ENCODE measurements around the gene ST6GAL1. TPM values are rescaled to one million over a fixed set of nuclear protein-coding genes. Genes with fewer than 3 reads are reported as not detected.

ST6GAL1 gene
- total RNA-seq, 1 donor from 2014 or later: 84.3 TPM

DNA sequence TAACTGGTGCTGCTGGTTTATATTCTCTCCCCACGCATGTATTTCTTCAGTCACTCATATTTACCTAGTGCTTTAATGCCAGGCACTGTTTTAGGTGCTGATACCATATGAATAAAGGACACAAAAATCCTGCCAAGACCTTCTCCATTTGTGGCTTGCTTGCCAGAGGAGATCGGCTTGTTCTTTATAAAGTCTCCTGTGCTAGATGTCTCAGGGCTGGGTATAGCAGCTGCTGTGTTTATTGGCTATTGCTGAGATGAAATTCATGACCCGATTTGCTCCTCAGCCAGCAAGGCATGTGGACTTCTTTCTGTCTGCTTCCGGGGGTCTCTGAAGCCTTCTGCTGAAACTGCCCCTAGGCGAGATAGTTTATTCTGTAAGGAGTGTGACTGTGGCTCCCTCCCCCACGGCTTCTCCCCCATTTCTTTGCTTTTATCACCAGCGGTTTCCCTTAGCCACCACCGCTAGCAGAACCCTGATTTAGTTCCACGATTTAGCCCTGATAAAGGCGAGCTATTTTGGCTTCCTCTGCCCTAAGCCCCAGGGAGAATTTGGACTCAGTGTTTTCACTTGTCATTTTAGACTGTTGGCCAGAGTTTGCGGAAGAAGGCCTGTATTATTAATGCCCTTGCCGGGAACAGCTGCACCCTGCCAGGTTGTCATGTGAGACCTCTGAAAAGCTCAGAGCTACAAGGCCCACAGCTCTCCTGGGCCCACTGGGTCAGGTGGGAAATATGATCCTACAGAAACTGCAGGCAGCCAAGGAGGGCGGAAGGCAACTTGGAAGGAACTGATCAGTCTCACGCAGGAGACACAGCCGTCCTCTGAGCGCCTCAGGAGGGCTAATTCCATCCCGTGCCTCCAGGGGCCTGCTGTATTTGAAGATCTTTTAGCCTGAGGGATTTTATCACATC, 46.8 kb downstream of the ST6GAL1 start:
- peak overlapping the region; percentile 97 for H3K27ac ChIP-seq (replicated peaks)
- intact Hi-C loops (cut with micrococcal nuclease): loop anchor here (5.0 kb wide), 1 partner anchor 45 kb away; the partner anchor contains the start of gene ST6GAL1
- peaks cover 91% of the 10 kb centered on the region for H3K4me1 ChIP-seq
- H3K27me3 ChIP-seq (ENCODE audit: low read depth): no peaks in the 10 kb centered on the region
- DNase-seq: peak; percentile 69
- H3K36me3 ChIP-seq: peaks cover 17% of the 10 kb centered on the region
- peak; percentile 31 for TF ChIP-seq CTCF (IDR thresholded peaks at IDR 0.05; ENCODE audit: borderline replicate concordance)
- no peaks in the 10 kb centered on the region for H3K9me3 ChIP-seq (replicated peaks)
- peak overlapping the region; percentile 51 for H3K4me3 ChIP-seq

DNA sequence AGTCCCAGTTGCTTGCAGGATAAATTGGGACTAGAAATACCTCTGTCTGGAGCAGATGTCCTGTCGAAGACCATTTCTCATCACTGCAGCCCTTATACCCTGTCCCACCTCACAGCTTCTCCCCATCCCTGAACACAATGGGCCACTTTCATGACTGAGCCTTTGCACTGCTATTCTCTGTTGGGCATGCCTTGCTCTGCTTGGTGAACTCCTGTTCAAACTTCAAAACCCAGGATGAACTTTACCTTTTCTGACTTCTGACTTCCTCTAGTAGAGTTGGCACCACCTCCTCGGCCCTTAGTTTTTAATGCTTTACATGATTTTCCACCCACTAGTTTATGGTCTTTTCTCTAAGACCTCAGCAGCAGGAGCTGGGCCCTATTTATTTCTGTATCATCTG, 48.4 kb downstream of the ST6GAL1 start:
- intact Hi-C loops (cut with micrococcal nuclease): loop anchor here (5.0 kb wide), 1 partner anchor 46 kb away; the partner anchor contains the start of gene ST6GAL1
- Histone ChIP-seq H3K4me1 (peaks cover 86% of the 10 kb centered on the region), H3K27ac (replicated peaks) (peak overlapping the region; percentile 97)

GRCh38 chr3:186979852-186980251, 49.5 kb downstream of the ST6GAL1 start:
- H3K4me3 ChIP-seq: no peak overlapping the region
- intact Hi-C loops (cut with micrococcal nuclease): loop anchor here (5.0 kb wide), 1 partner anchor 48 kb away; the partner anchor contains the start of gene ST6GAL1
- no peaks in the 10 kb centered on the region for H3K27me3 ChIP-seq (ENCODE audit: low read depth)
- no peak for DNase-seq
- H3K36me3 ChIP-seq: no peaks in the 10 kb centered on the region
- peaks cover 84% of the 10 kb centered on the region for H3K4me1 ChIP-seq
- H3K9me3 ChIP-seq (replicated peaks): no peaks in the 10 kb centered on the region
- TF ChIP-seq CTCF (IDR thresholded peaks at IDR 0.05; ENCODE audit: borderline replicate concordance): no peak
- H3K27ac ChIP-seq (replicated peaks): no peak overlapping the region

More for the DNA sequence above, 48.4 kb downstream of the ST6GAL1 start:
- H3K27me3 ChIP-seq (ENCODE audit: low read depth): no peaks in the 10 kb centered on the region
- H3K4me3 ChIP-seq: no peak overlapping the region
- TF ChIP-seq CTCF (IDR thresholded peaks at IDR 0.05; ENCODE audit: borderline replicate concordance): no peak
- no peaks in the 10 kb centered on the region for H3K9me3 ChIP-seq (replicated peaks)
- peaks cover 4% of the 10 kb centered on the region for H3K36me3 ChIP-seq
- no peak for DNase-seq

DNA sequence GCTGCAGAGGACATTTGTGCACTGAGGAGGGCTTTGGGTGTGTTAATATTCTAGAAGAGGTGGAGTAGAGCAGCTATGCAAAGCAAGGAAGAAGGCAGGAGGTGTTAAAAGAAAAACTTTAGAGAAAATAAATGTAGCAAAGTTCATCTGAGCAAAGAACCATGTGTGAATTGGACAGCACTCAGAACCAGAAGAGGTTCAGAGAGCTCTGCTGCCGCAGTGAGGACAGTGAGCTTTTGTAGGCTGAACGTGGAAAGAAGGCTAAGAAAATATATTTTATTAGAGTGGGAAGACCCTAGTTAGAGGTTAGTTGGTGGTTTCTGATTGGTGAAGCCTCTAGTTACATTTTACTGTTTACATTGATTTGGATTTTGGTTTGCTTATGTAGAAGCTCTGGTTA, 50.7 kb downstream of the ST6GAL1 start:
- intact Hi-C loops (cut with micrococcal nuclease): no loop called here
- Histone ChIP-seq H3K4me1 (peaks cover 85% of the 10 kb centered on the region), H3K36me3 (no peaks in the 10 kb centered on the region)

GRCh38 chr3:186983659-186984058, 53.3 kb downstream of the ST6GAL1 start:
- H3K36me3 ChIP-seq: no peaks in the 10 kb centered on the region
- no peaks in the 10 kb centered on the region for H3K27me3 ChIP-seq (ENCODE audit: low read depth)
- TF ChIP-seq CTCF (IDR thresholded peaks at IDR 0.05; ENCODE audit: borderline replicate concordance): no peak
- H3K4me3 ChIP-seq: no peak overlapping the region
- H3K9me3 ChIP-seq (replicated peaks): no peaks in the 10 kb centered on the region
- DNase-seq: no peak
- H3K27ac ChIP-seq (replicated peaks): peak overlapping the region; percentile 63
- peaks cover 73% of the 10 kb centered on the region for H3K4me1 ChIP-seq
- intact Hi-C loops (cut with micrococcal nuclease): no loop called here

More for the DNA sequence above, 50.7 kb downstream of the ST6GAL1 start:
- H3K9me3 ChIP-seq (replicated peaks): no peaks in the 10 kb centered on the region
- no peaks in the 10 kb centered on the region for H3K27me3 ChIP-seq (ENCODE audit: low read depth)
- no peak overlapping the region for H3K4me3 ChIP-seq
- DNase-seq: no peak
- no peak for TF ChIP-seq CTCF (IDR thresholded peaks at IDR 0.05; ENCODE audit: borderline replicate concordance)
- H3K27ac ChIP-seq (replicated peaks): peak overlapping the region; percentile 56
